K562 (cell line): Measurements from ENCODE around the gene NUSAP1. TPM values are rescaled to one million over a fixed set of nuclear protein-coding genes. Genes with fewer than 3 reads are reported as not detected.

Experiments used
- ATAC-seq: fragments of 200-7000 bp; cut with Tn5 transposase; 3 replicates; pipeline ENCODE4 v1.9.1; 2020; ENCODE audit warnings: moderate library complexity
- BruUV-seq: library from RNA; stranded (reverse); fragments of 400-500 nt; replicated peaks from 2 replicates; lab custom pipeline; 2021; lab: Mats Ljungman, UMichigan
- CTCF ChIA-PET: fragments of 300-600 bp; formaldehyde crosslinking; extraction: SDS; loops from one replicate; lab custom pipeline; 2021; ENCODE audit warnings: low intra/inter-chr PET ratio; lab: Yijun Ruan, JAX
- POLR2A ChIA-PET: fragments of 300-600, 350-650 bp; sonication (Branson Sonifier 250); formaldehyde crosslinking; extraction: SDS; loops from one replicate; lab custom pipeline; 2021; ENCODE audit warnings: antibody characterized with exemption, inconsistent platforms; lab: Yijun Ruan, JAX
- DNase-seq, 4 experiments: peaks; one replicate each; pipeline versions ENCODE4 v3.0.0 to v3.0.0-alpha.2; 2011 to 2018; ENCODE audit warnings: low spot score in 3 of 4, mixed read lengths in 3 of 4; ENCODE audit errors: extremely low read depth in 1 of 4
- FAIRE-seq: peaks from 2 replicates; lab custom pipeline; 2011; peaks lifted over from hg19 to GRCh38; lab: Jason Lieb, UNC
- H2AFZ ChIP-seq: 2 replicates; pipeline ENCODE4 v1.6.0; 2011; ENCODE audit warnings: low read depth, low read length, control low read depth, inconsistent platforms
- H3K27ac ChIP-seq: fragments of 200-600 bp; 3 replicates; pipeline ENCODE4 v1.8.0; 2011; ENCODE audit warnings: low read depth, mild to moderate bottlenecking, control low read depth, inconsistent platforms, low read length, moderate library complexity, mixed read lengths; ENCODE audit errors: extremely low read depth
- H3K27me3 ChIP-seq, 2 experiments: fragments of 300-600 bp in 1 of 2; 2 replicates in 1 of 2; 3 replicates in 1 of 2; pipeline versions ENCODE4 v1.6.0 to v1.8.0; 2011; ENCODE audit warnings: inconsistent platforms in 2 of 2, low read length in 2 of 2, mild to moderate bottlenecking in 1 of 2, mixed read lengths in 1 of 2, moderate library complexity in 1 of 2; ENCODE audit not compliant: control insufficient read depth in 2 of 2, insufficient read depth in 2 of 2
- H3K36me3 ChIP-seq: fragments of 300-600 bp; 3 replicates; pipeline ENCODE4 v1.8.0; 2011; ENCODE audit warnings: mild to moderate bottlenecking, low read length, inconsistent platforms; ENCODE audit not compliant: control insufficient read depth, insufficient read depth
- H3K4me1 ChIP-seq, 2 experiments: fragments of 200-600 bp in 1 of 2; replicated peaks in 1 of 2; 2 replicates in 1 of 2; 3 replicates in 1 of 2; pipeline versions ENCODE4 v1.5.1 to v1.8.0; 2011; ENCODE audit warnings: inconsistent platforms in 2 of 2, low read length in 2 of 2, mild to moderate bottlenecking in 1 of 2, mixed read lengths in 1 of 2, moderate library complexity in 1 of 2; ENCODE audit not compliant: control insufficient read depth in 2 of 2, insufficient read depth in 2 of 2
- H3K4me2 ChIP-seq: 2 replicates; pipeline ENCODE4 v1.6.1; 2011; ENCODE audit warnings: low read length, control low read depth, inconsistent platforms, mixed read lengths; ENCODE audit not compliant: insufficient read depth
- H3K4me3 ChIP-seq: fragments of 200-600 bp; sonication (generic), shearing (Covaris generic); 2 replicates; pipeline ENCODE4 v1.5.1; 2016; ENCODE audit warnings: control low read depth, inconsistent platforms
- H3K79me2 ChIP-seq: fragments of 200-600 bp; 3 replicates; pipeline ENCODE4 v1.8.0; 2011; ENCODE audit warnings: low read length, inconsistent platforms; ENCODE audit not compliant: control insufficient read depth, insufficient read depth
- H3K9ac ChIP-seq, 2 experiments: 2 replicates each; pipeline versions ENCODE4 v1.6.0 to v1.6.1; 2011; ENCODE audit warnings: low read depth in 2 of 2, low read length in 2 of 2, control low read depth in 1 of 2, inconsistent platforms in 1 of 2, mild to moderate bottlenecking in 1 of 2, mixed read lengths in 1 of 2; ENCODE audit not compliant: insufficient read depth in 1 of 2
- H3K9me1 ChIP-seq: one replicate; pipeline ENCODE4 v1.6.0; 2011; ENCODE audit warnings: inconsistent platforms, mild to moderate bottlenecking, low read length, moderate library complexity; ENCODE audit not compliant: control insufficient read depth, insufficient read depth
- H3K9me3 ChIP-seq: replicated peaks from 2 replicates; pipeline ENCODE4 v1.5.1; 2011; ENCODE audit warnings: low read depth, low read length, inconsistent platforms; ENCODE audit not compliant: control insufficient read depth, insufficient read depth
- H4K20me1 ChIP-seq: replicated peaks from 2 replicates; pipeline ENCODE4 v1.6.1; 2011; ENCODE audit warnings: low read length, inconsistent platforms, mixed read lengths; ENCODE audit not compliant: control insufficient read depth, insufficient read depth
- ERF ChIP-seq: fragments of 450-650 bp; formaldehyde crosslinking; IDR thresholded peaks from 2 replicates; pipeline ENCODE4 v1.4.0; 2020; ENCODE audit warnings: mild to moderate bottlenecking, mixed read lengths
- IRF2 ChIP-seq: sonication (generic); formaldehyde crosslinking; IDR thresholded peaks from 2 replicates; pipeline ENCODE4 v1.8.1; 2022; ENCODE audit warnings: mild to moderate bottlenecking, missing genetic modification reagents
- KAT7 ChIP-seq: sonication (generic); formaldehyde crosslinking; IDR thresholded peaks from 2 replicates; pipeline ENCODE4 v1.8.0; 2022; ENCODE audit warnings: missing genetic modification reagents, mild to moderate bottlenecking, borderline replicate concordance
- MAFG ChIP-seq: fragments of 450-650 bp; conservative IDR thresholded peaks from 2 replicates; pipeline ENCODE4 v1.6.1; 2016; ENCODE audit warnings: missing genetic modification characterization, missing compliant biosample characterization
- NCOA1 ChIP-seq: fragments of 450-650 bp; IDR thresholded peaks from 2 replicates; pipeline ENCODE4 v1.6.1; 2016; ENCODE audit warnings: low read depth
- NR2C2 ChIP-seq, 2 experiments: fragments of 200-800 bp in 1 of 2; sonication (Bioruptor generic) in 1 of 2; sonication (generic) in 1 of 2; formaldehyde crosslinking in 1 of 2; IDR thresholded peaks; 2 replicates each; pipeline versions ENCODE4 v1.6.1 to v1.8.0; 2016 to 2022; ENCODE audit warnings: mild to moderate bottlenecking in 1 of 2, missing compliant biosample characterization in 1 of 2, missing genetic modification characterization in 1 of 2, missing genetic modification reagents in 1 of 2
- POLR3A ChIP-seq: IDR thresholded peaks from 2 replicates; pipeline ENCODE4 v1.6.1; 2011; ENCODE audit warnings: borderline replicate concordance, mild to moderate bottlenecking, moderate library complexity; ENCODE audit not compliant: insufficient read length, insufficient read depth; ENCODE audit errors: extremely low read depth
- RAD51 ChIP-seq: fragments of 450-650 bp; IDR thresholded peaks from 2 replicates; pipeline ENCODE4 v1.7.1; 2016; ENCODE audit warnings: low read depth, mild to moderate bottlenecking, borderline replicate concordance
- TCF7 ChIP-seq: sonication (generic); IDR thresholded peaks from 2 replicates; pipeline ENCODE4 v1.6.1; 2016; ENCODE audit warnings: antibody characterized with exemption, borderline replicate concordance
- ZBTB17 ChIP-seq: fragments of 450-650 bp; formaldehyde crosslinking; IDR thresholded peaks from 2 replicates; pipeline ENCODE4 v1.4.0; 2020; ENCODE audit warnings: mild to moderate bottlenecking
- ZNF707 ChIP-seq: fragments of 250-450 bp; sonication (Bioruptor Pico); conservative IDR thresholded peaks from 2 replicates; pipeline ENCODE4 v1.8.0; 2022; ENCODE audit warnings: inconsistent platforms, mild to moderate bottlenecking, moderate library complexity
- ZNF75A ChIP-seq: fragments of 450-650 bp; formaldehyde crosslinking; IDR thresholded peaks from 2 replicates; pipeline ENCODE4 v1.4.0; 2020; ENCODE audit warnings: mild to moderate bottlenecking
- ZNF780A ChIP-seq: fragments of 250-450 bp; sonication (Bioruptor Pico); IDR thresholded peaks from 2 replicates; pipeline ENCODE4 v1.5.0; 2021; ENCODE audit warnings: mild to moderate bottlenecking
- WGBS: fragments of 100-300 bp; shearing (Covaris generic); methylation state at CpG from one replicate; pipeline ENCODE4 v1.1.6; 2016; ENCODE audit warnings: low coverage, mixed read lengths; ENCODE audit not compliant: insufficient coverage; ENCODE audit errors: missing lambda C conversion rate; 5-methylcytosine and 5-hydroxymethylcytosine counted together
- in situ Hi-C: fragments of 300-500 bp; cut with MboI; formaldehyde crosslinking; loops from 4 replicates; pipeline ENCODE4 v1.15.0; 2018; ENCODE audit warnings: inconsistent platforms, mixed read lengths
- intact Hi-C: fragments of 100-400 bp; cut with micrococcal nuclease; formaldehyde crosslinking; loops from 2 replicates; pipeline ENCODE4 v1.14.2; 2022
- polyA plus RNA-seq, 8 experiments: library from polyadenylated mRNA; depleted of rRNA in 4 of 8; stranded (reverse) in 5 of 8; unstranded in 3 of 8; fragments of >200 nt; fragmentation: Nextera tagmentation in 2 of 8; fragmentation: Illumina TruSeq in 1 of 8; extraction: Ambion mirVana in 2 of 8; extraction: Trizol in 1 of 8; gene quantifications; 2 replicates each; pipeline versions ENCODE4 v1.2.1 to v1.2.3, GENCODE V29; 2011 to 2014; ENCODE audit warnings: inconsistent platforms in 1 of 8, missing spikeins in 1 of 8
- total RNA-seq, 7 experiments: library from RNA; depleted of rRNA in 6 of 7; stranded (reverse); fragments of >200 nt in 6 of 7; fragmentation: Illumina TruSeq in 2 of 7; extraction: Trizol in 2 of 7; gene quantifications; 2 replicates each; pipeline versions ENCODE4 v1.2.1 to v1.2.3, GENCODE V29; 2011 to 2021; ENCODE audit warnings: low replicate concordance in 1 of 7
- TF ChIP-seq, protein P1 (sequence below): sonication (generic); formaldehyde crosslinking; IDR thresholded peaks from 2 replicates; pipeline ENCODE4 v1.8.0; 2022; ENCODE audit warnings: mild to moderate bottlenecking, missing genetic modification reagents
- TF ChIP-seq, protein P2 (sequence below): fragments of 250-450 bp; sonication (Bioruptor Pico); IDR thresholded peaks from 2 replicates; pipeline ENCODE4 v1.5.0; 2021; ENCODE audit warnings: mild to moderate bottlenecking, borderline replicate concordance
- TF ChIP-seq, protein P3 (sequence below): sonication (generic); formaldehyde crosslinking; IDR thresholded peaks from 2 replicates; pipeline ENCODE4 v1.8.0; 2022; ENCODE audit warnings: missing genetic modification reagents, mild to moderate bottlenecking, borderline replicate concordance

Gene NUSAP1
- total and polyA plus RNA-seq, 9 of the 15 experiments (the other 6 are each of a cell fraction or from before 2014, with no cell fraction given) = 119 to 266 (median 227) TPM

DNA sequence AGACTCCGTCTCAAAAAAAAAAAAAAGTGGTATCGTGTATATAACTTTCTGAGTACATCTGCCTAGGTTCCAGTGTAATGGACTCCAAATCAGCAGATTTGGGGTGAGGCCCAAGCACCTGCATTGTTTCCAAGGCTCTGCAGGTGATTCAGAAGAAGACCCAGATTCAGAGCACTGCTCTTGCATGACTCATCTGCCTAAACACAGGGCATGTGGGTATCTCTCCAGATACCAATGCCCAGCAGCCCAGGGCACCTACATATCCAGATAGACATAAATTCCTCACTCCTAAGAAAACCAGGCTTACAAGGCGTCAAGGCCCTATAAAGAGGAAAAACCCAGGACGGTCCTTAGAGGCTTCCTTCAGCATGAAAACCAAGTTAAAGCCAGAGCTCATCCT is 45.3 kb downstream of the NUSAP1 start:
- Histone ChIP-seq H3K9ac (no peak overlapping the region), H3K36me3 (peaks cover 72% of the 10 kb centered on the region), H3K27me3 (no peaks in the 10 kb centered on the region), H3K4me3 (no peak overlapping the region), H3K9me1 (no peaks in the 10 kb centered on the region), H3K27ac (no peak overlapping the region), H3K4me1 (no peaks in the 10 kb centered on the region), H3K9me3 (no peaks in the 10 kb centered on the region), H3K4me2 (no peak overlapping the region), H4K20me1 (no peaks in the 10 kb centered on the region), H3K79me2 (no peaks in the 10 kb centered on the region), H2AFZ (no peak overlapping the region)
- TF ChIP-seq, protein P1, sequence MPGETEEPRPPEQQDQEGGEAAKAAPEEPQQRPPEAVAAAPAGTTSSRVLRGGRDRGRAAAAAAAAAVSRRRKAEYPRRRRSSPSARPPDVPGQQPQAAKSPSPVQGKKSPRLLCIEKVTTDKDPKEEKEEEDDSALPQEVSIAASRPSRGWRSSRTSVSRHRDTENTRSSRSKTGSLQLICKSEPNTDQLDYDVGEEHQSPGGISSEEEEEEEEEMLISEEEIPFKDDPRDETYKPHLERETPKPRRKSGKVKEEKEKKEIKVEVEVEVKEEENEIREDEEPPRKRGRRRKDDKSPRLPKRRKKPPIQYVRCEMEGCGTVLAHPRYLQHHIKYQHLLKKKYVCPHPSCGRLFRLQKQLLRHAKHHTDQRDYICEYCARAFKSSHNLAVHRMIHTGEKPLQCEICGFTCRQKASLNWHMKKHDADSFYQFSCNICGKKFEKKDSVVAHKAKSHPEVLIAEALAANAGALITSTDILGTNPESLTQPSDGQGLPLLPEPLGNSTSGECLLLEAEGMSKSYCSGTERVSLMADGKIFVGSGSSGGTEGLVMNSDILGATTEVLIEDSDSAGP (CRISPR knock-in tag) = no peak
- TF ChIP-seq ZBTB17 (CRISPR knock-in tag) (no peak), ZNF707 (CRISPR knock-in tag) (no peak), MAFG (no peak), IRF2 (no peak), ERF (CRISPR knock-in tag) (no peak), RAD51 (no peak), KAT7 (CRISPR knock-in tag) (no peak), TCF7 (no peak), ZNF780A (CRISPR knock-in tag) (no peak), NR2C2 (CRISPR knock-in tag; IDR thresholded peaks at IDR 0.05) (no peak), NR2C2 (tag; IDR thresholded peaks at IDR 0.05) (no peak), NCOA1 (no peak), POLR3A (no peak), ZNF75A (CRISPR knock-in tag) (no peak)
- TF ChIP-seq, protein P2, sequence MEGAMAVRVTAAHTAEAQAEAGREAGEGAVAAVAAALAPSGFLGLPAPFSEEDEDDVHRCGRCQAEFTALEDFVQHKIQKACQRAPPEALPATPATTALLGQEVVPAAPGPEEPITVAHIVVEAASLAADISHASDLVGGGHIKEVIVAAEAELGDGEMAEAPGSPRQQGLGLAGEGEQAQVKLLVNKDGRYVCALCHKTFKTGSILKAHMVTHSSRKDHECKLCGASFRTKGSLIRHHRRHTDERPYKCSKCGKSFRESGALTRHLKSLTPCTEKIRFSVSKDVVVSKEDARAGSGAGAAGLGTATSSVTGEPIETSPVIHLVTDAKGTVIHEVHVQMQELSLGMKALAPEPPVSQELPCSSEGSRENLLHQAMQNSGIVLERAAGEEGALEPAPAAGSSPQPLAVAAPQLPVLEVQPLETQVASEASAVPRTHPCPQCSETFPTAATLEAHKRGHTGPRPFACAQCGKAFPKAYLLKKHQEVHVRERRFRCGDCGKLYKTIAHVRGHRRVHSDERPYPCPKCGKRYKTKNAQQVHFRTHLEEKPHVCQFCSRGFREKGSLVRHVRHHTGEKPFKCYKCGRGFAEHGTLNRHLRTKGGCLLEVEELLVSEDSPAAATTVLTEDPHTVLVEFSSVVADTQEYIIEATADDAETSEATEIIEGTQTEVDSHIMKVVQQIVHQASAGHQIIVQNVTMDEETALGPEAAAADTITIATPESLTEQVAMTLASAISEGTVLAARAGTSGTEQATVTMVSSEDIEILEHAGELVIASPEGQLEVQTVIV (CRISPR knock-in tag) = no peak
- TF ChIP-seq, protein P3, sequence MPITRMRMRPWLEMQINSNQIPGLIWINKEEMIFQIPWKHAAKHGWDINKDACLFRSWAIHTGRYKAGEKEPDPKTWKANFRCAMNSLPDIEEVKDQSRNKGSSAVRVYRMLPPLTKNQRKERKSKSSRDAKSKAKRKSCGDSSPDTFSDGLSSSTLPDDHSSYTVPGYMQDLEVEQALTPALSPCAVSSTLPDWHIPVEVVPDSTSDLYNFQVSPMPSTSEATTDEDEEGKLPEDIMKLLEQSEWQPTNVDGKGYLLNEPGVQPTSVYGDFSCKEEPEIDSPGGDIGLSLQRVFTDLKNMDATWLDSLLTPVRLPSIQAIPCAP (CRISPR knock-in tag) = no peak
- in situ Hi-C loops = no loop called here
- ChIA-PET POLR2A (interaction anchor here (0.6 to 1.7 kb wide), 2 partner anchors 14 to 999 kb away, joined by 3 to 6 read pairs; no protein-coding TSS in a partner anchor), CTCF (no interaction called here)
- DNase-seq (no peak), ATAC-seq (no peak; the same call in 2 of the 3 replicates), FAIRE-seq (no peak)
- intact Hi-C loops = no loop called here
- WGBS = 95% methylated on average over 3 of the region's 4 CpGs
- no TSS peak for BruUV-seq
